OCI-M2 (cell line): ENCODE data around the gene ST3GAL6.
"Not testable (repeated sequence)": the region's sequence is repeated elsewhere in the genome, so short reads cannot be mapped to it uniquely, and the experiment has no call there.

Experiments used
- DNase-seq: peaks from one replicate; lab custom pipeline; 2025; ENCODE audit not compliant: unreplicated experiment; lab: John Stamatoyannopoulos, UW

ST3GAL6 gene

GRCh38 chr3:98799479-98799878, 36.3 kb downstream of the ST3GAL6 start:
- no peak for DNase-seq

GRCh38 chr3:98800401-98800800, 37.3 kb downstream of the ST3GAL6 start:
- DNase-seq = no peak

- DNase-seq = no peak
Measured at GRCh38 chr3:98801043-98801747, 38.1 kb downstream of the ST3GAL6 start.

GRCh38 chr3:98805571-98805970, 42.4 kb downstream of the ST3GAL6 start:
- DNase-seq = no peak

GRCh38 chr3:98806521-98806920, 43.4 kb downstream of the ST3GAL6 start:
- no peak for DNase-seq

- no peak for DNase-seq
Measured at GRCh38 chr3:98807011-98807410, 43.9 kb downstream of the ST3GAL6 start.

- no peak for DNase-seq
Measured at GRCh38 chr3:98807561-98807960, 44.4 kb downstream of the ST3GAL6 start.

GRCh38 chr3:98808071-98808470, 44.9 kb downstream of the ST3GAL6 start:
- DNase-seq = no peak

- no peak for DNase-seq
Measured at GRCh38 chr3:98809557-98809956, 46.4 kb downstream of the ST3GAL6 start.

- no peak for DNase-seq
Measured at GRCh38 chr3:98811048-98811447, 47.9 kb downstream of the ST3GAL6 start.

GRCh38 chr3:98812851-98813374, 49.8 kb downstream of the ST3GAL6 start:
- no peak for DNase-seq

GRCh38 chr3:98814817-98815420, 51.8 kb downstream of the ST3GAL6 start:
- no peak for DNase-seq

- DNase-seq = peak; percentile 15
Measured at GRCh38 chr3:98817547-98818041, 54.5 kb downstream of the ST3GAL6 start.

GRCh38 chr3:98821063-98821462, 57.9 kb downstream of the ST3GAL6 start:
- DNase-seq = no peak

- no peak for DNase-seq
Measured at GRCh38 chr3:98823791-98824190, 60.7 kb downstream of the ST3GAL6 start.

GRCh38 chr3:98824256-98824655, 61.1 kb downstream of the ST3GAL6 start:
- DNase-seq = no peak

GRCh38 chr3:98826126-98826525, 63.0 kb downstream of the ST3GAL6 start:
- no peak for DNase-seq

GRCh38 chr3:98827221-98827920, 64.2 kb downstream of the ST3GAL6 start:
- DNase-seq = no peak

- DNase-seq = no peak
Measured at GRCh38 chr3:98829246-98829832, 66.2 kb downstream of the ST3GAL6 start.

GRCh38 chr3:98831060-98831459, 67.9 kb downstream of the ST3GAL6 start:
- DNase-seq = not testable (repeated sequence)

- no peak for DNase-seq
Measured at GRCh38 chr3:98839846-98840245, 76.7 kb downstream of the ST3GAL6 start.
